Neutrophil (primary cell): ENCODE measurements around the gene MBNL1.

Source experiments
- H3K27ac ChIP-seq: fragments of 200-600 bp; sonication (generic); 2 replicates; pipeline ENCODE4 v1.5.1; 2016; ENCODE audit warnings: mild to moderate bottlenecking, moderate library complexity
- H3K27me3 ChIP-seq: fragments of 200-600 bp; sonication (generic); 2 replicates; pipeline ENCODE4 v1.6.0; 2016; ENCODE audit warnings: mild to moderate bottlenecking
- H3K36me3 ChIP-seq: fragments of 200-600 bp; sonication (generic); 2 replicates; pipeline ENCODE4 v1.5.1; 2017
- H3K4me1 ChIP-seq, 2 experiments: fragments of 200-600 bp in 1 of 2; sonication (generic) in 1 of 2; 1 replicate in 1 of 2; 2 replicates in 1 of 2; pipeline versions ENCODE4 v1.5.1 to v1.6.1; 2013 to 2016; ENCODE audit warnings: low read depth in 1 of 2, low read length in 1 of 2, mild to moderate bottlenecking in 1 of 2, moderate library complexity in 1 of 2; ENCODE audit not compliant: control insufficient read depth in 1 of 2, insufficient read depth in 1 of 2
- H3K4me3 ChIP-seq, 2 experiments: fragments of 200-600 bp in 1 of 2; sonication (generic) in 1 of 2; 1 replicate in 1 of 2; 2 replicates in 1 of 2; pipeline ENCODE4 v1.5.1; 2013 to 2016; ENCODE audit warnings: low read depth in 1 of 2, low read length in 1 of 2, mild to moderate bottlenecking in 1 of 2, moderate library complexity in 1 of 2
- H3K9me3 ChIP-seq: fragments of 200-600 bp; sonication (generic); 2 replicates; pipeline ENCODE4 v1.5.1; 2016
- TF ChIP-seq, protein P1 (sequence below): fragments of 200-600 bp; sonication (generic); IDR thresholded peaks from 2 replicates; pipeline ENCODE4 v1.5.1; 2016; ENCODE audit warnings: antibody characterized with exemption

Gene MBNL1

DNA sequence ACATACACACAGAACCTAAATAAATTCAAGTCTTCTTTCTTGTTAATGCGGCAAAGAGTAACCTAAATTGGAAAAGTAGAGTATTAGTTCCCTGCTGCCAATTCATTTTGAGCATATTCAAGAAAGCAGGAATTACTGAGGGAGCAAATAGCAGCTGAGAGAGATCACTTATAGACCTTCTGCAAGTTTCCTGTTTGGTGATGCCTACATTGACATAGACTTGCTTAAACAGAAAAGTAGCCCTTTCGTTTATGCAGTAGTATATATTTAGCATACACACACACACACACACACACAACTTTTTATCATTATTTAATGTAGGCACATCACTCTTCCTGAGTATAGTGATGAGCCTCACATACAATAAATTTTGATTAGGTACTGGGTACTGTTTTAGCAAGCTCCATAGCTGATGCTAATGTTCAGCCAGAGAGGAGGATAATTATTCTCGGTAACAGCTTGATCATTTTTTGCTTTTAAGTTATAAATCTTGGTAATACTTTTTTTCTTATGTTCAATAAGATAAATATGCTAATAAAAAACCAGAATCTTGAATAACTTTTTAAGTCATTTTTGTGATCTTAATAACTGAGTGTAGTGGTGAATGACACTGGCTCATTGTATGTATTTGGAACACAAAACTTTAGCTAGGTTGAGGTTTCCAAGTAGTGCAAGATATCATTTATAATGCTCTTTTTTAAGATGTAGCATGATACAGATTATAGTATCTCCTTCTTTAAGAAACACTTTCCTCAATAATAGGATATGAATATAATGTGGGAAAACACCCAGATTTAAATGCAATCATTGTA is 174.7 kb downstream of the MBNL1 start:
- peaks cover 21% of the 10 kb centered on the region for H3K36me3 ChIP-seq
- H3K4me3 ChIP-seq: no peak overlapping the region
- no peaks in the 10 kb centered on the region for H3K9me3 ChIP-seq
- H3K4me1 ChIP-seq: peaks cover 17 to 24% of the 10 kb centered on the region in 2 experiments
- H3K27ac ChIP-seq: peak overlapping the region; percentile 65
- TF ChIP-seq, protein P1, sequence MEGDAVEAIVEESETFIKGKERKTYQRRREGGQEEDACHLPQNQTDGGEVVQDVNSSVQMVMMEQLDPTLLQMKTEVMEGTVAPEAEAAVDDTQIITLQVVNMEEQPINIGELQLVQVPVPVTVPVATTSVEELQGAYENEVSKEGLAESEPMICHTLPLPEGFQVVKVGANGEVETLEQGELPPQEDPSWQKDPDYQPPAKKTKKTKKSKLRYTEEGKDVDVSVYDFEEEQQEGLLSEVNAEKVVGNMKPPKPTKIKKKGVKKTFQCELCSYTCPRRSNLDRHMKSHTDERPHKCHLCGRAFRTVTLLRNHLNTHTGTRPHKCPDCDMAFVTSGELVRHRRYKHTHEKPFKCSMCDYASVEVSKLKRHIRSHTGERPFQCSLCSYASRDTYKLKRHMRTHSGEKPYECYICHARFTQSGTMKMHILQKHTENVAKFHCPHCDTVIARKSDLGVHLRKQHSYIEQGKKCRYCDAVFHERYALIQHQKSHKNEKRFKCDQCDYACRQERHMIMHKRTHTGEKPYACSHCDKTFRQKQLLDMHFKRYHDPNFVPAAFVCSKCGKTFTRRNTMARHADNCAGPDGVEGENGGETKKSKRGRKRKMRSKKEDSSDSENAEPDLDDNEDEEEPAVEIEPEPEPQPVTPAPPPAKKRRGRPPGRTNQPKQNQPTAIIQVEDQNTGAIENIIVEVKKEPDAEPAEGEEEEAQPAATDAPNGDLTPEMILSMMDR: no peak
- no peaks in the 10 kb centered on the region for H3K27me3 ChIP-seq

DNA sequence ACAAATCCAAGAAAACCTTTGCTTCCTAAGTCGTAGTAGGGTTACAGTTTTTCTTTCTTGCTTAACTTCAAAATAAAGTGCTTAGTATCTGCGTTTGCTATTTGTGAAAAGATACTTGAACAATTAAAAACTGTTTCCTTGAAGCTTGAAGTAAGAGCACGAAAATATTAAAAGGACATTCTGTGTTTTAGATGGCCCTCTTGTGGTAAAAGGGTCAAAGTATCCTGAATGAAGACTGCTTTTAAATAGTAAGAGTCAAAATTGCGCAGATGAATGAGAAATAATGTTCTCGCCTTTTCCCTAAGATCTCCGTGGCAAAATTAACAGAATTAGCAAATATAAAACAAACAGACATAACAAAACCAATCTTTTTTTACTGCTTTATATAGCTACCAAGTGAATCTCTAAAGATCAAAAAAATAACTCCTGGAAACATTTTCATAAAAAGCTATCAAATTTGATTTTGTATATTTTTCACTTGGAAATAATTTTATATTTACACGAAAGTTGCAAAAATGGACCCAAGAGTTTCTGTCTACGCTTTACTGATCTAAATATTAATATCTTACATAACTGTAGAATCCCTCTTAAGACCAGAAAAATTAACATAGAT is 175.4 kb downstream of the MBNL1 start:
- Histone ChIP-seq H3K4me1 (peaks cover 17 to 24% of the 10 kb centered on the region in 2 experiments), H3K4me3 (no peak overlapping the region), H3K9me3 (no peaks in the 10 kb centered on the region), H3K36me3 (peaks cover 27% of the 10 kb centered on the region), H3K27ac (peak overlapping the region; percentile 65), H3K27me3 (no peaks in the 10 kb centered on the region)
- TF ChIP-seq, protein P1: peak; percentile 67

DNA sequence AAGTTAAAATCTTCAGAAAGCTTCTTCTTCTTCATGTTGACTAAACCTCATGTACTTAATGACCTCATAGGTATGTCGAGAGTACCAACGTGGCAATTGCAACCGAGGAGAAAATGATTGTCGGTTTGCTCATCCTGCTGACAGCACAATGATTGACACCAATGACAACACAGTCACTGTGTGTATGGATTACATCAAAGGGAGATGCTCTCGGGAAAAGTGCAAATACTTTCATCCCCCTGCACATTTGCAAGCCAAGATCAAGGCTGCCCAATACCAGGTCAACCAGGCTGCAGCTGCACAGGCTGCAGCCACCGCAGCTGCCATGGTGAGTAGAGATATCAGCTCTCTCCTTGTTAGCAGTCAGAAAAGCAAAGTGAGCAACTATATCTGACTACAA is 176.5 kb downstream of the MBNL1 start:
- H3K9me3 ChIP-seq: no peaks in the 10 kb centered on the region
- no peaks in the 10 kb centered on the region for H3K27me3 ChIP-seq
- TF ChIP-seq, protein P1: no peak
- H3K27ac ChIP-seq: peak overlapping the region; percentile 23
- no peak overlapping the region for H3K4me3 ChIP-seq
- peaks cover 32% of the 10 kb centered on the region for H3K36me3 ChIP-seq
- peaks cover 17 to 24% of the 10 kb centered on the region in 2 experiments for H3K4me1 ChIP-seq

GRCh38 chr3:152446495-152446894 is 177.8 kb downstream of the MBNL1 start:
- no peak overlapping the region for H3K4me3 ChIP-seq

DNA sequence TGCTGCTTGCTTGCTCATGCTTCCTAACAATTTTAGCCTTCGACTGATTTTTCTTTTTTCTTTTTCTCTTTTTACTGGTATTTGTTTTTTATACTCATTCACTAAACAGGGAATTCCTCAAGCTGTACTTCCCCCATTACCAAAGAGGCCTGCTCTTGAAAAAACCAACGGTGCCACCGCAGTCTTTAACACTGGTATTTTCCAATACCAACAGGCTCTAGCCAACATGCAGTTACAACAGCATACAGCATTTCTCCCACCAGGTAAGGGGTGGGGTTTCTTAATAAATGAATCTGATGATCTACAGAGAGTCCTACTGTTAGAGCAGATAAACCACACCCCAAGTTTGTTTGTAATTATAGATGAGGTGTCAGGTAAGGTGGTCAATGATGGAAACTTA is 178.8 kb downstream of the MBNL1 start:
- TF ChIP-seq, protein P1: no peak
- no peak overlapping the region for H3K4me3 ChIP-seq
- peaks cover 49% of the 10 kb centered on the region for H3K36me3 ChIP-seq
- H3K9me3 ChIP-seq: no peaks in the 10 kb centered on the region
- H3K4me1 ChIP-seq: peaks cover 15 to 17% of the 10 kb centered on the region in 2 experiments
- H3K27ac ChIP-seq: peak overlapping the region; percentile 23
- no peaks in the 10 kb centered on the region for H3K27me3 ChIP-seq

More at GRCh38 chr3:152446495-152446894, 177.8 kb downstream of the MBNL1 start:
- Histone ChIP-seq H3K9me3 (no peaks in the 10 kb centered on the region), H3K4me1 (peaks cover 17 to 24% of the 10 kb centered on the region in 2 experiments), H3K36me3 (peaks cover 39% of the 10 kb centered on the region), H3K27me3 (no peaks in the 10 kb centered on the region), H3K27ac (no peak overlapping the region)
- TF ChIP-seq, protein P1: no peak
